Esophagus muscularis mucosa (tissue), 3 donors: ENCODE measurements around the gene ITPR1.

Source experiments
- POLR2A ChIP-seq: fragments of 450-650 bp; IDR thresholded peaks from one replicate; pipeline ENCODE4 v1.6.1; 2017; ENCODE audit warnings: antibody characterized with exemption, moderate library complexity, mild to moderate bottlenecking, low read depth
- TF ChIP-seq, protein P1 (sequence below), 3 experiments: fragments of 200-600 bp in 2 of 3; fragments of 450-650 bp in 1 of 3; sonication (generic) in 2 of 3; IDR thresholded peaks; one replicate each; pipeline ENCODE4 v1.5.1; 2017 to 2019; ENCODE audit warnings: antibody characterized with exemption in 3 of 3, mild to moderate bottlenecking in 2 of 3, moderate library complexity in 1 of 3

DNA sequence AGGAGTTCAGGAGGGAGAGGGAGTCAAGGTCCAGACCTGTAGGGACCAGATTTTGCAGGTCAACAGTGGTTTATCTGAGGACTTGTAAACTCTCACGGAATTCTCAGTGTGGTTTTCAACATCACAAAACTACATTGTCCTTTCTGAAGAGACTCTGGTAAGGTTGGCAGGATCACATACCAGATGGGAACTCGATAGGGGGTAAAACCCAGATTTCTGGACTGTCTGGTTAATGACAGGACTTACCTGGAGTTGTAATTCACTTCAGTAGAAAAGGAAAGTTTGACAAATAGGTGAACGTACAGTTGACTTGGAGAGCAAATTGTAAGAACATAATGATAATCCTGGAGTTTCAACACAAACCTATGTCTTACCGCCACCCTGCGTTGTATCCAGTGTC lies 5.3 kb downstream of the ITPR1 start:
- TF ChIP-seq POLR2A: no peak
- TF ChIP-seq, protein P1, sequence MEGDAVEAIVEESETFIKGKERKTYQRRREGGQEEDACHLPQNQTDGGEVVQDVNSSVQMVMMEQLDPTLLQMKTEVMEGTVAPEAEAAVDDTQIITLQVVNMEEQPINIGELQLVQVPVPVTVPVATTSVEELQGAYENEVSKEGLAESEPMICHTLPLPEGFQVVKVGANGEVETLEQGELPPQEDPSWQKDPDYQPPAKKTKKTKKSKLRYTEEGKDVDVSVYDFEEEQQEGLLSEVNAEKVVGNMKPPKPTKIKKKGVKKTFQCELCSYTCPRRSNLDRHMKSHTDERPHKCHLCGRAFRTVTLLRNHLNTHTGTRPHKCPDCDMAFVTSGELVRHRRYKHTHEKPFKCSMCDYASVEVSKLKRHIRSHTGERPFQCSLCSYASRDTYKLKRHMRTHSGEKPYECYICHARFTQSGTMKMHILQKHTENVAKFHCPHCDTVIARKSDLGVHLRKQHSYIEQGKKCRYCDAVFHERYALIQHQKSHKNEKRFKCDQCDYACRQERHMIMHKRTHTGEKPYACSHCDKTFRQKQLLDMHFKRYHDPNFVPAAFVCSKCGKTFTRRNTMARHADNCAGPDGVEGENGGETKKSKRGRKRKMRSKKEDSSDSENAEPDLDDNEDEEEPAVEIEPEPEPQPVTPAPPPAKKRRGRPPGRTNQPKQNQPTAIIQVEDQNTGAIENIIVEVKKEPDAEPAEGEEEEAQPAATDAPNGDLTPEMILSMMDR (IDR thresholded peaks at IDR 0.05): no peak
